GM10248 (cell line): Measurements from ENCODE around the gene ARAP2.

Experiments
- CTCF ChIA-PET: fragments of 300-600 bp; sonication (Branson Sonifier 250); formaldehyde crosslinking; extraction: SDS; loops from one replicate; lab custom pipeline; 2021; ENCODE audit warnings: antibody characterized with exemption; lab: Yijun Ruan, JAX
- POLR2A ChIA-PET: fragments of 350-650 bp; sonication (Branson Sonifier 250); formaldehyde crosslinking; extraction: SDS; loops from one replicate; lab custom pipeline; 2020; ENCODE audit warnings: antibody characterized with exemption; lab: Yijun Ruan, JAX
- DNase-seq: peaks from one replicate; pipeline ENCODE4 v3.0.0; 2012; ENCODE audit errors: extremely low spot score
- CTCF ChIP-seq: IDR thresholded peaks from 2 replicates; pipeline ENCODE4 v1.5.1; 2012; ENCODE audit warnings: mild to moderate bottlenecking, low read depth; ENCODE audit errors: extremely low read depth, missing control alignments, control extremely low read depth

ARAP2 gene

GRCh38 chr4:36264207-36264826 lies 20.0 kb upstream of the ARAP2 start:
- no peak for TF ChIP-seq CTCF

GRCh38 chr4:36260731-36261130 lies 16.4 kb upstream of the ARAP2 start:
- TF ChIP-seq CTCF = no peak
- CTCF ChIA-PET = interaction anchor here (1.3 to 4.1 kb wide), 3 partner anchors 8 to 16 kb away, joined by 4 to 24 read pairs (median 7); partner anchors contain the start of gene ARAP2
- no peak for DNase-seq
- POLR2A ChIA-PET = no interaction called here

More at GRCh38 chr4:36264207-36264826, 20.0 kb upstream of the ARAP2 start:
- DNase-seq = no peak
- ChIA-PET CTCF (interaction anchor here (1.0 to 1.6 kb wide), 6 partner anchors 12 to 135 kb away, joined by 3 to 8 read pairs (median 4); no protein-coding TSS in a partner anchor), POLR2A (no interaction called here)

GRCh38 chr4:36256398-36256891 lies 12.1 kb upstream of the ARAP2 start:
- no peak for TF ChIP-seq CTCF
- ChIA-PET CTCF (interaction anchor here (0.9 to 1.2 kb wide), 2 partner anchors 14 to 18 kb away, joined by 3 to 4 read pairs; no protein-coding TSS in a partner anchor), POLR2A (no interaction called here)
- peak; percentile 31 for DNase-seq

- POLR2A ChIA-PET = interaction anchor here (2.4 kb wide), 1 partner anchor 11 kb away, joined by 14 read pairs; the partner anchor contains the start of gene ARAP2
- CTCF ChIA-PET = interaction anchor here (1.4 to 2.4 kb wide), 4 partner anchors 11 to 76 kb away, joined by 4 to 10 read pairs (median 6); partner anchors contain the start of gene ARAP2
- peak; percentile 42 for DNase-seq
- no peak for TF ChIP-seq CTCF
These were observed 11.3 kb upstream of the ARAP2 start for GRCh38 chr4:36255577-36255976.

- CTCF ChIA-PET = interaction anchor here (0.9 to 2.4 kb wide), 10 partner anchors 10 to 145 kb away, joined by 3 to 10 read pairs (median 4); partner anchors contain the start of genes ARAP2 and DTHD1
- no peak for DNase-seq
- TF ChIP-seq CTCF = no peak
- POLR2A ChIA-PET = interaction anchor here (2.4 kb wide), 1 partner anchor 10 kb away, joined by 14 read pairs; the partner anchor contains the start of gene ARAP2
These were observed 10.1 kb upstream of the ARAP2 start for GRCh38 chr4:36254371-36254770.

- ChIA-PET CTCF (interaction anchor here (1.1 to 2.0 kb wide), 6 partner anchors 9 to 147 kb away, joined by 3 to 15 read pairs (median 6); partner anchors contain the start of gene ARAP2), POLR2A (no interaction called here)
- no peak for DNase-seq
- TF ChIP-seq CTCF = no peak
These were observed 7.7 kb upstream of the ARAP2 start for GRCh38 chr4:36251983-36252382.
